GM23248 (cell line): ENCODE measurements around the gene GIGYF2. TPM values are rescaled to one million over a fixed set of nuclear protein-coding genes. Genes with fewer than 3 reads are reported as not detected.
"Not testable (repeated sequence)": the region's sequence is repeated elsewhere in the genome, so short reads cannot be mapped to it uniquely, and the experiment has no call there.

ENCODE experiments used
- DNase-seq: peaks from one replicate; pipeline ENCODE4 v3.0.0-alpha.2; 2015
- H2AFZ ChIP-seq: fragments of 200-600 bp; sonication (generic); 2 replicates; pipeline ENCODE4 v1.6.1; 2016; ENCODE audit warnings: antibody characterized with exemption
- H3F3A ChIP-seq: fragments of 200-600 bp; sonication (generic); 2 replicates; pipeline ENCODE4 v1.6.1; 2016; ENCODE audit warnings: mild to moderate bottlenecking, antibody characterized with exemption, mixed run types; ENCODE audit not compliant: insufficient read depth
- H3K27ac ChIP-seq: fragments of 200-600 bp; sonication (generic); 2 replicates; pipeline ENCODE4 v1.5.1; 2016; ENCODE audit warnings: mild to moderate bottlenecking
- H3K27me3 ChIP-seq: fragments of 200-600 bp; sonication (generic); replicated peaks from 2 replicates; pipeline ENCODE4 v1.6.1; 2016; ENCODE audit warnings: mild to moderate bottlenecking; ENCODE audit not compliant: insufficient read depth
- H3K36me3 ChIP-seq: fragments of 200-600 bp; sonication (generic); 2 replicates; pipeline ENCODE4 v1.6.1; 2016; ENCODE audit warnings: low read depth, mild to moderate bottlenecking
- H3K4me1 ChIP-seq: fragments of 200-600 bp; sonication (generic); 2 replicates; pipeline ENCODE4 v1.6.1; 2016; ENCODE audit warnings: mild to moderate bottlenecking; ENCODE audit not compliant: insufficient read depth
- H3K4me2 ChIP-seq: fragments of 200-600 bp; sonication (generic); one replicate; pipeline ENCODE4 v1.6.1; 2016; ENCODE audit warnings: mild to moderate bottlenecking; ENCODE audit not compliant: unreplicated experiment
- H3K4me3 ChIP-seq: fragments of 200-600 bp; sonication (generic); 2 replicates; pipeline ENCODE4 v1.5.1; 2016; ENCODE audit warnings: mild to moderate bottlenecking
- H3K79me2 ChIP-seq: fragments of 200-600 bp; sonication (generic); 2 replicates; pipeline ENCODE4 v1.6.1; 2016; ENCODE audit warnings: mild to moderate bottlenecking; ENCODE audit not compliant: insufficient read depth
- H3K9ac ChIP-seq: fragments of 200-600 bp; sonication (generic); 2 replicates; pipeline ENCODE4 v1.6.1; 2016; ENCODE audit warnings: mild to moderate bottlenecking
- H3K9me2 ChIP-seq: fragments of 200-600 bp; sonication (generic); 2 replicates; pipeline ENCODE4 v1.6.1; 2016; ENCODE audit warnings: mixed run types, mild to moderate bottlenecking, moderate library complexity; ENCODE audit not compliant: insufficient read depth
- H3K9me3 ChIP-seq: fragments of 200-600 bp; sonication (generic); one replicate; pipeline ENCODE4 v1.6.1; 2017; ENCODE audit warnings: low read depth
- H4K20me1 ChIP-seq: fragments of 200-600 bp; sonication (generic); 2 replicates; pipeline ENCODE4 v1.6.0; 2016; ENCODE audit not compliant: insufficient read depth
- EZH2 ChIP-seq: fragments of 200-600 bp; sonication (generic); IDR thresholded peaks from 2 replicates; pipeline ENCODE4 v1.6.1; 2018; ENCODE audit warnings: antibody characterized with exemption, mild to moderate bottlenecking; ENCODE audit not compliant: insufficient read depth, poor library complexity, severe bottlenecking
- EZH2phosphoT487 ChIP-seq: fragments of 200-600 bp; sonication (generic); IDR thresholded peaks from 2 replicates; pipeline ENCODE4 v1.6.1; 2018; ENCODE audit warnings: antibody characterized with exemption, moderate library complexity, mild to moderate bottlenecking, low read depth; ENCODE audit not compliant: insufficient read depth
- WGBS, 2 experiments: methylation state at CpG; one replicate each; pipeline ENCODE4 v1.1.6; 2015 to 2017; ENCODE audit warnings: low lambda C conversion rate in 2 of 2, low coverage in 1 of 2; ENCODE audit errors: missing lambda C conversion rate in 2 of 2; 5-methylcytosine and 5-hydroxymethylcytosine counted together
- in situ Hi-C: fragments of 300-500 bp; cut with MboI; formaldehyde crosslinking; loops from 2 replicates; pipeline ENCODE4 v1.15.0; 2020
- polyA plus RNA-seq: library from polyadenylated mRNA; unstranded; fragments of >200 nt; fragmentation: Nextera tagmentation; extraction: Ambion mirVana; gene quantifications from 2 replicates; pipeline ENCODE4 v1.2.1, GENCODE V29; 2016
- total RNA-seq: library from RNA; depleted of rRNA; stranded (reverse); fragments of >200 nt; shearing (Covaris generic); gene quantifications from 2 replicates; pipeline ENCODE4 v1.2.3, GENCODE V29; 2014

Gene GIGYF2
- total and polyA plus RNA-seq, 2 experiments from 2014 or later, result 27.2 to 35.2 TPM

DNA sequence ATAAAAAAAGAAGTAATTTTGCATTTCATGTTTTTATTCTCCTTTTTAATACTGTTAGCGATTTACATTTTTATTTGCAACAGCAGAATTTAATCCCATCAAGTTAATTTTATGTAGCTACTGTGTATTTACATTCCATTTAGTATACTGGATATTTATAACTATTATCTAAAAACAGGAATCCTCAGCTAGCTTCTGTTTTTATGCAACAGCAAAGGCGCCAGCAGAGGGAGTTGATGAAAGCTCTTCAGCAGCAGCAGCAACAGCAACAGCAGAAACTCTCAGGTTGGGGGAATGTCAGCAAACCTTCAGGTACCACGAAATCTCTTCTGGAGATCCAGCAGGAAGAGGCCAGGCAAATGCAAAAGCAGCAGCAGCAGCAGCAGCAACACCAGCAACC is 146.7 kb downstream of the GIGYF2 start:
- Histone ChIP-seq H3K9ac (no peak overlapping the region), H3K4me1 (no peaks in the 10 kb centered on the region; the same call in 1 of the 2 replicates), H3K9me2 (no peaks in the 10 kb centered on the region), H3K4me2 (no peak overlapping the region), H3K36me3 (peaks cover 56% of the 10 kb centered on the region), H3K4me3 (no peak overlapping the region), H2AFZ (no peak overlapping the region), H4K20me1 (no peaks in the 10 kb centered on the region), H3K79me2 (peaks cover 18% of the 10 kb centered on the region; the same call in 1 of the 2 replicates), H3K27me3 (no peaks in the 10 kb centered on the region), H3K9me3 (no peaks in the 10 kb centered on the region), H3K27ac (no peak overlapping the region), H3F3A (no peaks in the 10 kb centered on the region)
- in situ Hi-C loops, result no loop called here
- 83 to 85% methylated on average over 3 of the region's 3 CpGs for WGBS, 2 experiments
- TF ChIP-seq EZH2phosphoT487 (no peak), EZH2 (no peak)
- DNase-seq, result no peak

DNA sequence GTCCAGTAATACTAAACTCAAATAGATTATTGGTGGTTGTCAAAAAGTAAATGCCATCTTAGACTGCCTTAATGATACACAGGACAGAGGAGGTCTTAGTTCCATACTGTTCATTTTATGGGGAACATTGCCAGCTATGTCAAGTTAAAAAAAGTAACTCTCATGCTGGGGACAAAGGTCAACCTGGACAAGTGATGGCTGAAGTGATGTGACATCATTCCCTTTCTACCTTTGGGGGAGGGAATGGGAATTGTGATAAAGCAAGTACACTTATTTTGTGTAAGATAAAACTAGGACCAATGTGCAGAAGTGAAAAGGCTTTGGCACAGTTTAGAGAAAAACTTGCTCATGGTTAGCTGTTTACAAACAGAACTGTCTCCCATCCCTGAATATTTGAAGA is 148.9 kb downstream of the GIGYF2 start:
- Histone ChIP-seq H3K27me3 (no peaks in the 10 kb centered on the region), H3K4me1 (no peaks in the 10 kb centered on the region), H3K27ac (no peak overlapping the region), H3K4me3 (no peak overlapping the region), H4K20me1 (no peaks in the 10 kb centered on the region), H3K79me2 (peaks cover 3% of the 10 kb centered on the region; the same call in 1 of the 2 replicates), H3K9ac (no peak overlapping the region), H3F3A (no peaks in the 10 kb centered on the region), H3K36me3 (peaks cover 52% of the 10 kb centered on the region), H3K9me3 (no peaks in the 10 kb centered on the region), H3K9me2 (no peaks in the 10 kb centered on the region), H3K4me2 (no peak overlapping the region), H2AFZ (no peak overlapping the region)
- in situ Hi-C loops, result no loop called here
- DNase-seq, result no peak
- TF ChIP-seq EZH2phosphoT487 (no peak), EZH2 (no peak)

DNA sequence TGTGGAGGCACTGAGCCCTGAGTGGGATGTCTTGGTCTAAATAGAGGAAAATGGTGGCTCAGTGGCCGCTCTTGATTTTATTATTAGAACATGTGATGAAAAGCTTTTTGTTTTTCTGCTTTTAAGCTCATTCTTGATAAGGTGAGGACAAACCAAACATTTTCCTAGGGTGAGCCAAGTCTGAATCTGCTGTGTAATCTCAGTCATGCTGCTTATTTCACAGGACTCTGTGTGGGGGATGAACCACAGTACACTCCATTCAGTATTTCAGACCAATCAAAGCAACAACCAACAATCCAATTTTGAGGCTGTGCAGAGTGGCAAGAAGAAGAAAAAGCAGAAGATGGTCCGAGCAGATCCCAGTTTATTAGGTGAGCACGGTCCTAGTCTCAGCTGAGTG is 152.9 kb downstream of the GIGYF2 start:
- Histone ChIP-seq H3K27me3 (no peaks in the 10 kb centered on the region), H3K79me2 (no peaks in the 10 kb centered on the region), H3K4me2 (no peak overlapping the region), H4K20me1 (no peaks in the 10 kb centered on the region), H2AFZ (no peak overlapping the region), H3K4me1 (peaks cover 14% of the 10 kb centered on the region), H3K9ac (no peak overlapping the region), H3K27ac (no peak overlapping the region), H3K4me3 (no peak overlapping the region), H3K9me3 (no peaks in the 10 kb centered on the region), H3F3A (peaks cover 11% of the 10 kb centered on the region; the same call in 1 of the 2 replicates), H3K36me3 (peaks cover 38% of the 10 kb centered on the region), H3K9me2 (no peaks in the 10 kb centered on the region)
- no peak for DNase-seq
- TF ChIP-seq EZH2phosphoT487, result no peak
- no peak for TF ChIP-seq EZH2
- in situ Hi-C loops, result loop anchor here (10.0 kb wide), 2 partner anchors 205 to 395 kb away; no protein-coding TSS in a partner anchor
- WGBS, 2 experiments, result 76 to 78% methylated on average over 3 of the region's 3 CpGs

DNA sequence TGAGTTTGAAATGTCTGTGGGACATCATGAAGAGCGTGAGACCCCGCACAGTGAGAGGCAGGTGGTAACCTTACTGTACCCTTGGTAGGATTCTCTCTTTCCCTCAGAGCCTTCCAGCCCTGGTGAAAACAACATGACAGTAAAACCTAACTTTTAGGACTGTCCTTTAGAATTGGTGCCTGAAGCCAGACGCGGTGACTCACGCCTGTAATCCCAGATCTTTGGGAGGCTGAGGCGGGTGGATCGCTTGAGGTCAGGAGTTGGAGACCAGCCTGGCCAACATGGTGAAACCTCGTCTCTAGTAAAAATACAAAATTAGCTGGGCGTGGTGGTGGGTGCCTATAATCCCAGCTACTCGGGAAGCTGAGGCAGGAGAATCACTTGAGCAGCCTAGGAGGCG is 154.9 kb downstream of the GIGYF2 start:
- H2AFZ ChIP-seq, H3K27me3 ChIP-seq, H3K4me3 ChIP-seq, H3K9me3 ChIP-seq, H3K79me2 ChIP-seq, H3K9me2 ChIP-seq, H3K27ac ChIP-seq, H4K20me1 ChIP-seq, H3K4me2 ChIP-seq, H3K9ac ChIP-seq: not testable (repeated sequence)
- peaks cover 35% of the 10 kb centered on the region for H3K36me3 ChIP-seq
- in situ Hi-C loops, result loop anchor here (10.0 kb wide), 2 partner anchors 203 to 393 kb away; no protein-coding TSS in a partner anchor
- H3K4me1 ChIP-seq, result peaks cover 14% of the 10 kb centered on the region
- DNase-seq, result peak; percentile 12
- WGBS, 2 experiments, result 81 to 84% methylated on average over 11 of the region's 11 CpGs
- peaks cover 11% of the 10 kb centered on the region; the same call in 1 of the 2 replicates for H3F3A ChIP-seq

DNA sequence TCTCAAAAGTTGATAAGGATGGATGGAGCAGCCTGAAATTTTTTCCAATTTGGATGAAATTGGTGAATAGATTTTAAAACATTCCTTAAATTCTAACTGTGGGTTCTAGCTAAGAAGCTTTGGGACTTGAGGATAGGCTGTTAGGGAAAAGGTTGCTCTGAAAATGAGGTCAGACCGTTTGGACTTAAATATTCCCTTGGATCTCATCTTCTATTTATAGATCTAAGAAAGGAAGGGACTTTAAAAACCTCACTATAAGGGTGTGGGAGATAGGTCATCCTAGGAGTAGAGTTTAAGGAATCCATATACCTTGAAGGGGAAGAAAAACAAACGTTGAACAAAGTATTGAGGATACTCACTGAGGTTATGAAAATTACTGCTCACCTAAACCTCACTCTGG is 155.5 kb downstream of the GIGYF2 start:
- in situ Hi-C loops, result loop anchor here (10.0 kb wide), 2 partner anchors 202 to 392 kb away; no protein-coding TSS in a partner anchor
- H3K27ac ChIP-seq, result no peak overlapping the region
- DNase-seq, result no peak

More for the DNA sequence above, 155.5 kb downstream of the GIGYF2 start:
- TF ChIP-seq EZH2, result no peak
- no peak for TF ChIP-seq EZH2phosphoT487
- WGBS, 2 experiments, result 40 to 47% methylated on average over 2 of the region's 2 CpGs
- peaks cover 14% of the 10 kb centered on the region for H3K4me1 ChIP-seq
- no peak overlapping the region for H3K9ac ChIP-seq
- H3K4me2 ChIP-seq, result no peak overlapping the region
- no peaks in the 10 kb centered on the region for H3K27me3 ChIP-seq
- H2AFZ ChIP-seq, result no peak overlapping the region
- no peaks in the 10 kb centered on the region for H3K9me3 ChIP-seq
- H3K36me3 ChIP-seq, result peaks cover 35% of the 10 kb centered on the region
- H3K4me3 ChIP-seq, result no peak overlapping the region
- H4K20me1 ChIP-seq, result no peaks in the 10 kb centered on the region
- H3F3A ChIP-seq, result peaks cover 11% of the 10 kb centered on the region; the same call in 1 of the 2 replicates
- H3K9me2 ChIP-seq, result no peaks in the 10 kb centered on the region
- H3K79me2 ChIP-seq, result no peaks in the 10 kb centered on the region
